Activated B cell treated with CpG ODN at 0.5 μM for 24 hours (primary cell): Measurements from ENCODE around the gene TC2N. TPM values are rescaled to one million over a fixed set of nuclear protein-coding genes. Genes with fewer than 3 reads are reported as not detected.

ENCODE experiments used
- ATAC-seq: fragments of 200-7000 bp; cut with Tn5 transposase; one replicate; pipeline ENCODE4 v1.10.0; 2021; ENCODE audit warnings: low read depth, mild to moderate bottlenecking, moderate library complexity
- CTCF ChIA-PET: fragments of 350-600 bp; sonication (Branson Sonifier 250); formaldehyde crosslinking; loops from one replicate; lab custom pipeline; 2021; ENCODE audit warnings: antibody characterized with exemption; lab: Charles Lee
- POLR2A ChIA-PET: fragments of 350-600 bp; sonication (Branson Sonifier 250); formaldehyde crosslinking; loops from one replicate; lab custom pipeline; 2021; ENCODE audit warnings: antibody characterized with exemption; lab: Charles Lee
- DNase-seq: peaks from one replicate; pipeline ENCODE4 v3.0.0; 2022
- H3K27ac Mint-ChIP-seq: one replicate; pipeline ENCODE4 v1.8.0; 2020; ENCODE audit warnings: mixed read lengths
- H3K27me3 Mint-ChIP-seq: one replicate; pipeline ENCODE4 v1.8.0; 2021; ENCODE audit warnings: mixed read lengths
- H3K36me3 Mint-ChIP-seq: one replicate; pipeline ENCODE4 v1.8.0; 2021; ENCODE audit warnings: low read depth, mixed read lengths
- H3K4me1 Mint-ChIP-seq: one replicate; pipeline ENCODE4 v1.8.0; 2021; ENCODE audit warnings: mixed read lengths
- H3K4me3 Mint-ChIP-seq: one replicate; pipeline ENCODE4 v1.8.0; 2020; ENCODE audit warnings: mild to moderate bottlenecking, mixed read lengths
- H3K9me3 Mint-ChIP-seq: one replicate; pipeline ENCODE4 v1.8.0; 2020; ENCODE audit warnings: mixed read lengths
- intact Hi-C: fragments of 100-400 bp; cut with micrococcal nuclease; formaldehyde crosslinking; loops from one replicate; pipeline ENCODE4 v1.15.1; 2024
- total RNA-seq: library from RNA; stranded (reverse); gene quantifications from 2 replicates; pipeline ENCODE4 v1.2.3, GENCODE V29; 2022
- TF ChIP-seq, protein P1 (sequence below): fragments of 200-600 bp; IDR thresholded peaks from one replicate; pipeline ENCODE4 v1.8.0; 2022; ENCODE audit warnings: antibody characterized with exemption, mild to moderate bottlenecking

Gene TC2N
- total RNA-seq, 1 donor from 2014 or later = 12.1 TPM

- CTCF ChIA-PET = no interaction called here
- intact Hi-C loops = no loop called here
- H3K4me3 Mint-ChIP-seq = no peak overlapping the region
These were observed 633 bp downstream of the TC2N start for GRCh38 chr14:91866511-91867295.

DNA sequence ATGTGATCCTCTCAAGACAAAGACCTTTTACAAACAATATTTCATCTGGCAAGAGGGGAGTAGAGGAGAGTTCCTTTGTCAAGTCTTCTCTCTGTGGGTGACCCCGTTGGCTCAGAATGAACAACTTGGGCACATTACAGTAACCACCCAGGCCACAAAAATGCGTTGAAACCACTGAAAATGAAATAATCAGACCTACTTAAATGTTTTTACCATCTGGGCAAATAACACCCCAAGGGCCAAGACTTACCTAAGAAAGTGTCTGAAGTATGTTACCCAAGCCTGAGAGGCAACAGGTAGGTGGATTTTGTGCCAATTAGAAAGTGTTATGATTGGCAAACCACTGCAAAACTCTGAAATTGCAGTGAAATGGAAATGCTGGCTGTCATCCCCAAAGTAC, 1.3 kb downstream of the TC2N start:
- Mint-ChIP-seq H3K9me3 (no peaks in the 10 kb centered on the region), H3K27ac (no peak overlapping the region), H3K4me1 (peaks cover 27% of the 10 kb centered on the region), H3K27me3 (peaks cover 2% of the 10 kb centered on the region), H3K4me3 (no peak overlapping the region), H3K36me3 (no peaks in the 10 kb centered on the region)
- ATAC-seq = no peak
- intact Hi-C loops = no loop called here
- TF ChIP-seq, protein P1, sequence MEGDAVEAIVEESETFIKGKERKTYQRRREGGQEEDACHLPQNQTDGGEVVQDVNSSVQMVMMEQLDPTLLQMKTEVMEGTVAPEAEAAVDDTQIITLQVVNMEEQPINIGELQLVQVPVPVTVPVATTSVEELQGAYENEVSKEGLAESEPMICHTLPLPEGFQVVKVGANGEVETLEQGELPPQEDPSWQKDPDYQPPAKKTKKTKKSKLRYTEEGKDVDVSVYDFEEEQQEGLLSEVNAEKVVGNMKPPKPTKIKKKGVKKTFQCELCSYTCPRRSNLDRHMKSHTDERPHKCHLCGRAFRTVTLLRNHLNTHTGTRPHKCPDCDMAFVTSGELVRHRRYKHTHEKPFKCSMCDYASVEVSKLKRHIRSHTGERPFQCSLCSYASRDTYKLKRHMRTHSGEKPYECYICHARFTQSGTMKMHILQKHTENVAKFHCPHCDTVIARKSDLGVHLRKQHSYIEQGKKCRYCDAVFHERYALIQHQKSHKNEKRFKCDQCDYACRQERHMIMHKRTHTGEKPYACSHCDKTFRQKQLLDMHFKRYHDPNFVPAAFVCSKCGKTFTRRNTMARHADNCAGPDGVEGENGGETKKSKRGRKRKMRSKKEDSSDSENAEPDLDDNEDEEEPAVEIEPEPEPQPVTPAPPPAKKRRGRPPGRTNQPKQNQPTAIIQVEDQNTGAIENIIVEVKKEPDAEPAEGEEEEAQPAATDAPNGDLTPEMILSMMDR = no peak
- CTCF ChIA-PET = no interaction called here
- DNase-seq = no peak
- POLR2A ChIA-PET = no interaction called here

More at GRCh38 chr14:91866511-91867295, 633 bp downstream of the TC2N start:
- TF ChIP-seq, protein P1 = no peak
- no peaks in the 10 kb centered on the region for H3K9me3 Mint-ChIP-seq
- no peak for DNase-seq
- POLR2A ChIA-PET = no interaction called here
- H3K27ac Mint-ChIP-seq = no peak overlapping the region
- ATAC-seq = no peak
- peaks cover 28% of the 10 kb centered on the region for H3K4me1 Mint-ChIP-seq
- peaks cover 2% of the 10 kb centered on the region for H3K27me3 Mint-ChIP-seq
- H3K36me3 Mint-ChIP-seq = no peaks in the 10 kb centered on the region

DNA sequence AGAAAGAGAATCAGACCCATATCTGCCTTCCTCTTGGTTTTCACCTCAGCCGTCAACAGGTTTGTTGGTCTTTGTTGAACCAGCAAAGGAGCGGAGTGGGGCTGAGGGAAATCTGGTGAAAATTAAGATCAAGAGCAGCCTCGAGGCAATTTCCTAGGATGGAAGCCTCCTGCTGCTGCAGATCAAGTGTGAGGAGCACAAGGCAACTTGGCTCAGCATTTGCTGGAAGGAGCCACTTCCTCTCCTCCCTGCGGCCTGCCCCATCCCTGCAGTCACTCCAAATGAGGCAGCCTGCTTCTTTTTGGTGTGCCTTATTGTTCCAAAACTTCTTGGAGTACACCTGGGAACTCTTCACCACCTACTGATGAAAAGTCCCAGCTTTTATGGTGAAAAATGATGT, 4.9 kb downstream of the TC2N start:
- Mint-ChIP-seq H3K4me1 (peaks cover 16% of the 10 kb centered on the region), H3K27me3 (peaks cover 5% of the 10 kb centered on the region), H3K4me3 (no peak overlapping the region), H3K9me3 (no peaks in the 10 kb centered on the region), H3K27ac (no peak overlapping the region), H3K36me3 (no peaks in the 10 kb centered on the region)
- intact Hi-C loops = no loop called here
- no peak for ATAC-seq
- DNase-seq = no peak
- ChIA-PET POLR2A (no interaction called here), CTCF (no interaction called here)
- TF ChIP-seq, protein P1 = no peak

- no peak for ATAC-seq
These were observed 6.2 kb downstream of the TC2N start for GRCh38 chr14:91861091-91861490.

GRCh38 chr14:91860238-91860637, 7.1 kb downstream of the TC2N start:
- POLR2A ChIA-PET = no interaction called here
- Mint-ChIP-seq H3K9me3 (no peaks in the 10 kb centered on the region), H3K36me3 (no peaks in the 10 kb centered on the region), H3K27me3 (peaks cover 2% of the 10 kb centered on the region), H3K4me3 (no peak overlapping the region), H3K4me1 (peaks cover 12% of the 10 kb centered on the region), H3K27ac (no peak overlapping the region)
- DNase-seq (no peak), ATAC-seq (no peak)
- intact Hi-C loops = no loop called here
- CTCF ChIA-PET = interaction anchor here (0.7 kb wide), 1 partner anchor 537 kb away, joined by 3 read pairs; no protein-coding TSS in a partner anchor
- TF ChIP-seq, protein P1 = no peak

More at GRCh38 chr14:91861091-91861490, 6.2 kb downstream of the TC2N start:
- intact Hi-C loops = no loop called here
- no peak overlapping the region for H3K4me3 Mint-ChIP-seq
- H3K9me3 Mint-ChIP-seq = no peaks in the 10 kb centered on the region
- H3K36me3 Mint-ChIP-seq = no peaks in the 10 kb centered on the region
- CTCF ChIA-PET = no interaction called here
- H3K27ac Mint-ChIP-seq = no peak overlapping the region
- POLR2A ChIA-PET = no interaction called here
- H3K27me3 Mint-ChIP-seq = peaks cover 5% of the 10 kb centered on the region
- DNase-seq = no peak
- peaks cover 12% of the 10 kb centered on the region for H3K4me1 Mint-ChIP-seq
- TF ChIP-seq, protein P1 = no peak
